B cell (primary cell): ENCODE data around the gene GDE1. TPM values are rescaled to one million over a fixed set of nuclear protein-coding genes. Genes with fewer than 3 reads are reported as not detected.

Experiments used
- ATAC-seq: fragments of 200-7000 bp; cut with Tn5 transposase; one replicate; pipeline ENCODE4 v1.10.0; 2021; ENCODE audit warnings: low read depth, mild to moderate bottlenecking, moderate number of reproducible peaks, moderate library complexity
- CTCF ChIA-PET: fragments of 350-600 bp; sonication (Branson Sonifier 250); formaldehyde crosslinking; loops from one replicate; lab custom pipeline; 2021; ENCODE audit warnings: antibody characterized with exemption, inconsistent platforms; lab: Charles Lee
- POLR2A ChIA-PET: fragments of 350-600 bp; sonication (Branson Sonifier 250); formaldehyde crosslinking; loops from one replicate; lab custom pipeline; 2021; ENCODE audit warnings: antibody characterized with exemption; lab: Charles Lee
- DNase-seq: peaks from one replicate; pipeline ENCODE4 v3.0.0; 2013
- H2AFZ ChIP-seq: 2 replicates; pipeline ENCODE4 v1.6.1; 2012; ENCODE audit warnings: mild to moderate bottlenecking, low read depth, low read length; ENCODE audit not compliant: insufficient read depth, poor library complexity, severe bottlenecking
- H3K27ac ChIP-seq, 2 donors: 1 replicate in 1 of 2; 2 replicates in 1 of 2; pipeline ENCODE4 v1.5.1; 2012 to 2013; ENCODE audit warnings: low read length in 2 of 2, mild to moderate bottlenecking in 2 of 2, moderate library complexity in 1 of 2
- H3K27me3 ChIP-seq, 4 experiments: fragments of 200-600 bp in 1 of 4; sonication (generic) in 1 of 4; replicated peaks in 1 of 4; 1 replicate in 2 of 4; 2 replicates in 2 of 4; pipeline versions ENCODE4 v1.6.1 to v1.7.0; 2013 to 2016; ENCODE audit warnings: low read length in 3 of 4, mild to moderate bottlenecking in 2 of 4, mixed read lengths in 1 of 4, moderate library complexity in 1 of 4; ENCODE audit not compliant: insufficient read depth in 4 of 4, control insufficient read depth in 3 of 4; ENCODE audit errors: control extremely low read depth in 1 of 4
- H3K36me3 ChIP-seq, 2 experiments: replicated peaks in 1 of 2; 1 replicate in 1 of 2; 2 replicates in 1 of 2; pipeline versions ENCODE4 v1.6.1 to v1.7.1; 2013; ENCODE audit warnings: low read length in 1 of 2; ENCODE audit not compliant: insufficient read depth in 2 of 2, control insufficient read depth in 1 of 2; ENCODE audit errors: control extremely low read depth in 1 of 2, extremely low read depth in 1 of 2
- H3K4me1 ChIP-seq, 2 donors: fragments of 200-600 bp in 1 of 2; sonication (generic) in 1 of 2; 1 replicate in 1 of 2; 2 replicates in 1 of 2; pipeline versions ENCODE4 v1.5.1 to v1.6.1; 2013 to 2017; ENCODE audit warnings: low read length in 2 of 2; ENCODE audit not compliant: control insufficient read depth in 2 of 2, insufficient read depth in 2 of 2
- H3K4me2 ChIP-seq: replicated peaks from 2 replicates; pipeline ENCODE3; 2012; ENCODE audit warnings: mild to moderate bottlenecking, low read depth, low read length; ENCODE audit not compliant: poor library complexity, severe bottlenecking
- H3K4me3 ChIP-seq, 5 experiments: fragments of 200-600 bp in 1 of 5; sonication (generic) in 1 of 5; 1 replicate in 3 of 5; 2 replicates in 2 of 5; pipeline versions ENCODE4 v1.5.1 to v1.7.0; 2011 to 2016; ENCODE audit warnings: low read length in 4 of 5, mild to moderate bottlenecking in 4 of 5, low read depth in 2 of 5, control low read depth in 1 of 5, moderate library complexity in 1 of 5; ENCODE audit not compliant: insufficient read depth in 1 of 5; ENCODE audit errors: control extremely low read depth in 1 of 5, extremely low read depth in 1 of 5
- H3K79me2 ChIP-seq: fragments of 200-600 bp; sonication (generic); one replicate; pipeline ENCODE4 v1.6.0; 2016; ENCODE audit warnings: low read length; ENCODE audit not compliant: control insufficient read depth, insufficient read depth
- H3K9ac ChIP-seq: fragments of 200-600 bp; sonication (generic); 2 replicates; pipeline ENCODE4 v1.6.1; 2017; ENCODE audit warnings: mild to moderate bottlenecking, low read length, moderate library complexity
- H3K9me3 ChIP-seq, 3 donors: one replicate each; pipeline versions ENCODE4 v1.6.1 to v1.7.1; 2013; ENCODE audit warnings: low read length in 2 of 3; ENCODE audit not compliant: control insufficient read depth in 2 of 3, insufficient read depth in 1 of 3; ENCODE audit errors: control extremely low read depth in 1 of 3
- H4K20me1 ChIP-seq: 2 replicates; pipeline ENCODE4 v1.6.0; 2012; ENCODE audit warnings: mild to moderate bottlenecking, low read length; ENCODE audit not compliant: insufficient read depth, control insufficient read depth, poor library complexity, severe bottlenecking
- H3K27ac Mint-ChIP-seq: one replicate; pipeline ENCODE4 v1.8.0; 2021; ENCODE audit warnings: mixed read lengths
- H3K27me3 Mint-ChIP-seq: one replicate; pipeline ENCODE4 v1.8.0; 2021; ENCODE audit warnings: mixed read lengths
- H3K4me1 Mint-ChIP-seq: one replicate; pipeline ENCODE4 v1.8.0; 2021; ENCODE audit warnings: mixed read lengths
- H3K4me3 Mint-ChIP-seq: one replicate; pipeline ENCODE4 v1.8.0; 2021; ENCODE audit warnings: mixed read lengths
- H3K9me3 Mint-ChIP-seq: one replicate; pipeline ENCODE4 v1.8.0; 2022; ENCODE audit warnings: mixed read lengths; ENCODE audit not compliant: insufficient read depth
- CTCF ChIP-seq: fragments of 200-600 bp; IDR thresholded peaks from one replicate; pipeline ENCODE4 v1.8.0; 2022; ENCODE audit warnings: antibody characterized with exemption, mild to moderate bottlenecking
- EZH2 ChIP-seq: IDR thresholded peaks from 2 replicates; pipeline ENCODE4 v1.6.1; 2012; ENCODE audit warnings: borderline replicate concordance, low read depth, mild to moderate bottlenecking, moderate library complexity, low read length; ENCODE audit not compliant: insufficient read depth, poor library complexity, severe bottlenecking
- WGBS: methylation state at CpG from one replicate; pipeline ENCODE4 v1.1.5; 2013; ENCODE audit warnings: missing lambda C conversion rate; ENCODE audit not compliant: insufficient coverage; 5-methylcytosine and 5-hydroxymethylcytosine counted together
- intact Hi-C: fragments of 100-400 bp; cut with micrococcal nuclease; formaldehyde crosslinking; loops from one replicate; pipeline ENCODE4 v1.10.0; 2022
- polyA plus RNA-seq: library from polyadenylated mRNA; depleted of rRNA; stranded (reverse); fragments of >200 nt; gene quantifications from 2 replicates; pipeline ENCODE4 v1.2.3, GENCODE V29; 2012
- total RNA-seq, 2 donors: library from RNA; stranded (reverse); fragments of 120-200 nt in 1 of 2; gene quantifications; 1 replicate in 1 of 2; 2 replicates in 1 of 2; pipeline versions ENCODE4 v1.2.3 to v1.2.4, GENCODE V29; 2013 to 2022

GDE1 gene
- total and polyA plus RNA-seq, 2 donors (not counting 1 experiment from before 2014, with no cell fraction given) = 10.0 to 25.3 TPM

GRCh38 chr16:19523184-19523558, 1.3 kb upstream of the GDE1 start:
- H3K27me3 Mint-ChIP-seq = no peaks in the 10 kb centered on the region
- CTCF ChIA-PET = interaction anchor here (1.0 to 3.3 kb wide), 6 partner anchors 15 to 133 kb away, joined by 3 to 13 read pairs (median 6); partner anchors contain the start of gene VPS35L
- peaks cover 37% of the 10 kb centered on the region for H3K4me1 Mint-ChIP-seq
- H3K4me3 Mint-ChIP-seq = no peak overlapping the region
- DNase-seq = no peak
- no peak overlapping the region for H3K4me3 ChIP-seq
- no peak overlapping the region for H3K27ac Mint-ChIP-seq
- H2AFZ ChIP-seq = no peak overlapping the region
- H4K20me1 ChIP-seq = no peaks in the 10 kb centered on the region
- H3K27me3 ChIP-seq = no peaks in the 10 kb centered on the region
- no peaks in the 10 kb centered on the region for H3K9me3 Mint-ChIP-seq
- 74% methylated on average over 11 of the region's 18 CpGs for WGBS
- peaks cover 19 to 37% of the 10 kb centered on the region in 2 donors for H3K4me1 ChIP-seq
- H3K4me2 ChIP-seq = peak overlapping the region; percentile 95
- no peak overlapping the region for H3K27ac ChIP-seq
- intact Hi-C loops = loop anchor here (1.0 to 10.0 kb wide), 6 partner anchors 32 to 1222 kb away; partner anchors contain the start of genes ARL6IP1, COQ7, SMG1 and THUMPD1
- H3K9ac ChIP-seq = no peak overlapping the region
- POLR2A ChIA-PET = interaction anchor here (0.9 to 2.3 kb wide), 3 partner anchors 17 to 733 kb away, joined by 6 to 19 read pairs (median 8); partner anchors contain the start of genes RPS15A and VPS35L
- H3K9me3 ChIP-seq = no peaks in the 10 kb centered on the region
- TF ChIP-seq CTCF (no peak), EZH2 (no peak)
- peaks cover 2 to 6% of the 10 kb centered on the region in 2 experiments for H3K36me3 ChIP-seq
- peaks cover 39% of the 10 kb centered on the region for H3K79me2 ChIP-seq
- no peak for ATAC-seq

GRCh38 chr16:19522760-19523159, 862 bp upstream of the GDE1 start:
- ChIA-PET CTCF (interaction anchor here (1.5 to 3.3 kb wide), 3 partner anchors 34 to 37 kb away, joined by 3 to 12 read pairs (median 7); no protein-coding TSS in a partner anchor), POLR2A (no interaction called here)
- WGBS = no CpG with 5 or more reads among the region's 2 CpGs
- Mint-ChIP-seq H3K4me1 (peaks cover 37% of the 10 kb centered on the region), H3K4me3 (peak overlapping the region; percentile 95), H3K9me3 (no peaks in the 10 kb centered on the region), H3K27me3 (no peaks in the 10 kb centered on the region), H3K27ac (no peak overlapping the region)
- Histone ChIP-seq H3K79me2 (peaks cover 40% of the 10 kb centered on the region), H3K4me1 (peaks cover 19 to 37% of the 10 kb centered on the region in 2 donors), H3K4me3 (no peak overlapping the region), H3K27ac (no peak overlapping the region), H3K27me3 (no peaks in the 10 kb centered on the region), H3K4me2 (no peak overlapping the region), H3K9ac (no peak overlapping the region), H4K20me1 (no peaks in the 10 kb centered on the region), H3K36me3 (peaks cover 1 to 2% of the 10 kb centered on the region in 2 experiments), H2AFZ (no peak overlapping the region), H3K9me3 (no peaks in the 10 kb centered on the region)
- no peak for TF ChIP-seq EZH2
- TF ChIP-seq CTCF = no peak
- DNase-seq (peak; percentile 17), ATAC-seq (no peak)
- intact Hi-C loops = loop anchor here (1.0 to 10.0 kb wide), 6 partner anchors 33 to 1222 kb away; partner anchors contain the start of genes ARL6IP1, COQ7, SMG1 and THUMPD1
